Right lobe of liver (tissue), 6 donors: ENCODE data around the gene RCN2. TPM values are rescaled to one million over a fixed set of nuclear protein-coding genes. Genes with fewer than 3 reads are reported as not detected.

Experiments used
- ATAC-seq, 4 donors: fragments of 200-7000 bp; cut with Tn5 transposase; one replicate each; pipeline ENCODE4 v1.9.1; 2020; ENCODE audit warnings: mild to moderate bottlenecking in 4 of 4, moderate library complexity in 4 of 4
- DNase-seq, 3 donors: peaks; one replicate each; pipeline ENCODE4 v3.0.0-alpha.2; 2020
- H3K27ac ChIP-seq, 3 donors: fragments of 200-600 bp; one replicate each; pipeline ENCODE4 v1.8.0; 2022
- H3K27me3 ChIP-seq, 2 donors: fragments of 200-600 bp; one replicate each; pipeline ENCODE4 v1.8.0; 2022
- H3K36me3 ChIP-seq, 4 donors: fragments of 200-600 bp; sonication (generic) in 1 of 4; one replicate each; pipeline versions ENCODE4 v1.5.1 to v1.8.0; 2017 to 2022; ENCODE audit warnings: control low read depth in 1 of 4
- H3K4me1 ChIP-seq, 4 donors: fragments of 200-600 bp; sonication (generic) in 1 of 4; one replicate each; pipeline versions ENCODE4 v1.5.1 to v1.8.0; 2017 to 2022; ENCODE audit warnings: control low read depth in 1 of 4
- H3K4me3 ChIP-seq, 3 donors: fragments of 200-600 bp; one replicate each; pipeline ENCODE4 v1.8.0; 2022
- H3K9me3 ChIP-seq, 4 donors: fragments of 200-600 bp; sonication (generic) in 1 of 4; one replicate each; pipeline versions ENCODE4 v1.5.1 to v1.8.0; 2017 to 2022; ENCODE audit warnings: control low read depth in 1 of 4
- CTCF ChIP-seq, 4 donors: fragments of 200-600 bp in 3 of 4; fragments of 450-650 bp in 1 of 4; IDR thresholded peaks; one replicate each; pipeline versions ENCODE4 v1.5.1 to v1.8.0; 2016 to 2022; ENCODE audit warnings: antibody characterized with exemption in 4 of 4, mild to moderate bottlenecking in 2 of 4
- POLR2A ChIP-seq: fragments of 450-650 bp; IDR thresholded peaks from one replicate; pipeline ENCODE4 v1.6.1; 2017; ENCODE audit warnings: antibody characterized with exemption, mild to moderate bottlenecking
- WGBS: methylation state at CpG from one replicate; pipeline ENCODE4 v1.1.6; 2018; ENCODE audit warnings: low coverage, low lambda C conversion rate; ENCODE audit not compliant: insufficient coverage; ENCODE audit errors: missing lambda C conversion rate; 5-methylcytosine and 5-hydroxymethylcytosine counted together
- intact Hi-C, 2 donors: fragments of 100-400 bp; cut with DNase I; formaldehyde crosslinking; loops; one replicate each; pipeline versions ENCODE4 v1.11.2 to v1.14.1; 2022
- total RNA-seq, 6 experiments: library from RNA; depleted of rRNA in 2 of 6; stranded (reverse); fragments of >200 nt in 2 of 6; fragmentation: NEBNext Ultra II Directional in 3 of 6; extraction: Animal tissue kit (Norgen Biotek cat#: 25700) in 3 of 6; gene quantifications; one replicate each; pipeline versions ENCODE4 v1.1.0 to v1.2.4, GENCODE V29; 2016 to 2023
- donor health status: DM: no; HTN: yes; CAD: no.
- donor health status: DM: no; HTN: no; CAD: no.
- donor health status: DM: no; HTN: no; CAD: no.
- donor health status: DM: no; HTN: yes; CAD: no.
- donor health status: DM: no; HTN: yes; CAD: no.

The RCN2 gene
- total RNA-seq, 6 experiments from 2014 or later = 5.6 to 17.6 (median 11.8) TPM

- 42% methylated on average over 7 of the region's 11 CpGs for WGBS
- peak in 2 of 3 donors; percentile 46 to 67 for DNase-seq
- no peak overlapping the region for H3K4me3 ChIP-seq
- ATAC-seq = peak; percentile 55 to 72 (median 62)
- intact Hi-C loops = no loop called here
- no peaks in the 10 kb centered on the region for H3K4me1 ChIP-seq
- H3K27me3 ChIP-seq = no peaks in the 10 kb centered on the region
- no peaks in the 10 kb centered on the region for H3K9me3 ChIP-seq
- TF ChIP-seq CTCF (IDR thresholded peaks at IDR 0.05) (no peak), POLR2A (no peak)
- H3K27ac ChIP-seq = no peak overlapping the region
- no peaks in the 10 kb centered on the region for H3K36me3 ChIP-seq
Measured at GRCh38 chr15:76987896-76988860, 56.6 kb downstream of the RCN2 start.

GRCh38 chr15:76988867-76989780, 57.6 kb downstream of the RCN2 start:
- DNase-seq = peak in 2 of 3 donors; percentile 18 to 47
- no peak for TF ChIP-seq POLR2A

GRCh38 chr15:76991048-76991447, 59.5 kb downstream of the RCN2 start:
- H3K36me3 ChIP-seq = no peaks in the 10 kb centered on the region
- no peaks in the 10 kb centered on the region for H3K27me3 ChIP-seq
- intact Hi-C loops = no loop called here
- H3K27ac ChIP-seq = no peak overlapping the region
- DNase-seq (peak; percentile 27 to 56 (median 37)), ATAC-seq (no peak)
- H3K4me1 ChIP-seq = no peaks in the 10 kb centered on the region
- no peak for TF ChIP-seq CTCF (IDR thresholded peaks at IDR 0.05)
- TF ChIP-seq POLR2A = no peak
- 63% methylated on average over 2 of the region's 7 CpGs for WGBS
- H3K4me3 ChIP-seq = no peak overlapping the region
- H3K9me3 ChIP-seq = no peaks in the 10 kb centered on the region

More at GRCh38 chr15:76988867-76989780, 57.6 kb downstream of the RCN2 start:
- peak; percentile 16 to 62 (median 34) for ATAC-seq
- H3K4me3 ChIP-seq = no peak overlapping the region
- H3K27me3 ChIP-seq = no peaks in the 10 kb centered on the region
- no peaks in the 10 kb centered on the region for H3K36me3 ChIP-seq
- H3K4me1 ChIP-seq = no peaks in the 10 kb centered on the region
- H3K9me3 ChIP-seq = no peaks in the 10 kb centered on the region
- 62% methylated on average over 5 of the region's 12 CpGs for WGBS
- no peak overlapping the region for H3K27ac ChIP-seq
- intact Hi-C loops = no loop called here

GRCh38 chr15:76991741-76992645, 60.4 kb downstream of the RCN2 start:
- peak in 1 of 4 donors; percentile 12 for ATAC-seq
- intact Hi-C loops = no loop called here
- 62% methylated on average over 9 of the region's 9 CpGs for WGBS
- H3K27ac ChIP-seq = no peak overlapping the region
- no peak overlapping the region for H3K4me3 ChIP-seq
- no peaks in the 10 kb centered on the region for H3K27me3 ChIP-seq
- no peaks in the 10 kb centered on the region for H3K9me3 ChIP-seq
- H3K4me1 ChIP-seq = no peaks in the 10 kb centered on the region
- no peak for TF ChIP-seq CTCF (IDR thresholded peaks at IDR 0.05)
- TF ChIP-seq POLR2A = no peak
- no peaks in the 10 kb centered on the region for H3K36me3 ChIP-seq
- peak; percentile 51 to 62 (median 57) for DNase-seq
